Astrocyte of the spinal cord (primary cell): ENCODE data around the gene MTSS2.

Experiments used
- DNase-seq: peaks from one replicate; pipeline ENCODE4 v3.0.0; 2011; ENCODE audit warnings: low read depth, low spot score
- H3K4me3 ChIP-seq: 2 replicates; pipeline ENCODE4 v1.5.1; 2011; ENCODE audit warnings: low read depth, mild to moderate bottlenecking, low read length, moderate library complexity
- in situ Hi-C: cut with HindIII; loops from 2 replicates; pipeline ENCODE4 v1.10.0; 2017; ENCODE audit warnings: low sequenced_read_pairs
- TF ChIP-seq, protein P1 (sequence below): IDR thresholded peaks from 2 replicates; pipeline ENCODE4 v1.5.1; 2012; ENCODE audit warnings: low read depth, mild to moderate bottlenecking, low read length, inconsistent platforms

MTSS2 gene

DNA sequence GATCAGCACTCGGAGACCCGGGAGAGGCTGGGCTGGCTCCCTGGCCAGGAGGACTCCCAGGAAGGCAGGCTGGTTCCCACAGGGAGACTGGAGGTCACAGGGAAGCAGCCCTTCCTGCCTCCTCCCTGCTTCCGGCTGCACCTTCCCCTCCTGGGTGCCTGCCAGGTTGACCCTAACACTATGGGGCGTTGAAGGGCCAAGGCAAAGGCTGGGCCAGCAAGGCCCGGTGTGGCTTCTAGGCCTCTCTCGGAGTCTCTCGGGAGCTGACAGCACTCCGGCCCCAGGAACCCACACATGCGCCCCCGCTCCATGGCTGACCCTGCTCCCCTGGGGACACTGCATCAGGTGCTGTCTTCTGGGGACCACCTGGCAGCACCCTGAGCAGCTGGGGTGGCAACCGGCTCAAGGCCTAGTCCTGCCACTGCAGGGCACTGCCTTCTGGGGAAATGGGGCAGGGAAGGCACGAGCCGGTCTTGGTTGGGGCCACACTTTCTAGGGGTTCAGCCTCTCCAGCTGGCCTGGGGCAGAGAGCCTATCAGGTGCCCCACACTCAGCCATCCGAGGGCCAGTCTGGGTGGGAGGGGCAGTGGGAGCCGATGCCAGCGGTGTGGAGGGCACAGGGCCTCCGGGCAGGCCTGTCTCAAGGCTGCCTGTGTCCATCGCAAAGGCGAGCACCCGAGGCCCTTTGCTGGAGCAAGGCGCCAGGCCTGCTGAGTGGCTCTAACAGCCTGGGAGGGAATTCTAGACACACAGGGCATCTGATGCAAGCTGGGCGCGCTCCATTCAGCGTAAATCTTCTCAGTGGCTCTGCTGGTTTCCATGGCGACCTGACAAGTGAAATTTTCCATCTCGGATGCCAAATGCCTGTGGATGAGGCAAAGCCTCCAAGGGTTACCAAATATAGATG is 5.6 kb upstream of the MTSS2 start:
- TF ChIP-seq, protein P1, sequence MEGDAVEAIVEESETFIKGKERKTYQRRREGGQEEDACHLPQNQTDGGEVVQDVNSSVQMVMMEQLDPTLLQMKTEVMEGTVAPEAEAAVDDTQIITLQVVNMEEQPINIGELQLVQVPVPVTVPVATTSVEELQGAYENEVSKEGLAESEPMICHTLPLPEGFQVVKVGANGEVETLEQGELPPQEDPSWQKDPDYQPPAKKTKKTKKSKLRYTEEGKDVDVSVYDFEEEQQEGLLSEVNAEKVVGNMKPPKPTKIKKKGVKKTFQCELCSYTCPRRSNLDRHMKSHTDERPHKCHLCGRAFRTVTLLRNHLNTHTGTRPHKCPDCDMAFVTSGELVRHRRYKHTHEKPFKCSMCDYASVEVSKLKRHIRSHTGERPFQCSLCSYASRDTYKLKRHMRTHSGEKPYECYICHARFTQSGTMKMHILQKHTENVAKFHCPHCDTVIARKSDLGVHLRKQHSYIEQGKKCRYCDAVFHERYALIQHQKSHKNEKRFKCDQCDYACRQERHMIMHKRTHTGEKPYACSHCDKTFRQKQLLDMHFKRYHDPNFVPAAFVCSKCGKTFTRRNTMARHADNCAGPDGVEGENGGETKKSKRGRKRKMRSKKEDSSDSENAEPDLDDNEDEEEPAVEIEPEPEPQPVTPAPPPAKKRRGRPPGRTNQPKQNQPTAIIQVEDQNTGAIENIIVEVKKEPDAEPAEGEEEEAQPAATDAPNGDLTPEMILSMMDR, result no peak
- peak; percentile 96 for DNase-seq
- in situ Hi-C loops, result no loop called here
- no peak overlapping the region for H3K4me3 ChIP-seq

DNA sequence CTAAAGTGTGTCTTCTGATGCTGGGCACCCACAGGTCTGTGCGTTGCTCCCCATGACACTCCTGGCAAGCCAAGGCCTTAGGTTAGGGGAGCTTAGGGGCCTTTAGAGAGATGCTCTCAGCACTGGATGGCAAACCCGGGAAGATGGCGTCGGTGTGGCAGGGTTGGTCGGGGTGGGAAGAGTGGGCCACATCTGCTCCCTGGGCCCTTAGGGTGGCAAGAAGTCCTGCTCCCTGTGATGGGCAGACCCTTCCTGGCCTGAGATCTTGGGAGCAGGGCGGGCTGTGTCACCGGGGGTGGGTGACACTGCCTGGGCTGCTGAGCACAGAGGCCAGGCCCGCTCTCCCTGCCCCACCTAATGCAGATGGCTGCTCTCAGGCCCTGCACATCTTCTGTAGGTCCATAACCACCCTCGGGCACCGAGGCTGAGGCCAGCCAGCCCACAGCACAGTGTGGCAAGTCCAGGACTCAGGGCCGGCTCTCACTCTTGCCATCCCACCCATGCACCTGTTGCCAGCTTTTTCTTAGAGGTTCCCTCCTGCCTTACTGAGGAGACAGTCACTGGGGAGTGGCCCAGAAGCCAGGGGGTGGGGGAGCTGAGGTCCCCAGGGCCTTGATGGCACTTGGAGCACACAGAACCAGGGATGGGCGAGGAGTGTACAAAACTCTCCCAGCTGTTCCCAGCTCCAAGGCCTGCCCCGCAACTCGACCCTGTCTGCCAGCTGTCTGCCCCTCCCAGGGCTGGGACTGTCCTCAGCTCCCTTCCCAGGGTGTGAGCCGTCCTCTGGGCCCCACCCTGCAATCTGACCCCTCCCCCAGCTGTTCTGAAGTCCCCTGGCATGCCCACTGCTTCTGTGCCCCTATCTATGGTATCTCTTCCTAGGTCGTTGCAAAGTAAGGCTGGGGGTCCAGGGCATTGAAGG is 4.4 kb upstream of the MTSS2 start:
- in situ Hi-C loops, result no loop called here
- DNase-seq, result no peak
- TF ChIP-seq, protein P1, result no peak
- no peak overlapping the region for H3K4me3 ChIP-seq

DNA sequence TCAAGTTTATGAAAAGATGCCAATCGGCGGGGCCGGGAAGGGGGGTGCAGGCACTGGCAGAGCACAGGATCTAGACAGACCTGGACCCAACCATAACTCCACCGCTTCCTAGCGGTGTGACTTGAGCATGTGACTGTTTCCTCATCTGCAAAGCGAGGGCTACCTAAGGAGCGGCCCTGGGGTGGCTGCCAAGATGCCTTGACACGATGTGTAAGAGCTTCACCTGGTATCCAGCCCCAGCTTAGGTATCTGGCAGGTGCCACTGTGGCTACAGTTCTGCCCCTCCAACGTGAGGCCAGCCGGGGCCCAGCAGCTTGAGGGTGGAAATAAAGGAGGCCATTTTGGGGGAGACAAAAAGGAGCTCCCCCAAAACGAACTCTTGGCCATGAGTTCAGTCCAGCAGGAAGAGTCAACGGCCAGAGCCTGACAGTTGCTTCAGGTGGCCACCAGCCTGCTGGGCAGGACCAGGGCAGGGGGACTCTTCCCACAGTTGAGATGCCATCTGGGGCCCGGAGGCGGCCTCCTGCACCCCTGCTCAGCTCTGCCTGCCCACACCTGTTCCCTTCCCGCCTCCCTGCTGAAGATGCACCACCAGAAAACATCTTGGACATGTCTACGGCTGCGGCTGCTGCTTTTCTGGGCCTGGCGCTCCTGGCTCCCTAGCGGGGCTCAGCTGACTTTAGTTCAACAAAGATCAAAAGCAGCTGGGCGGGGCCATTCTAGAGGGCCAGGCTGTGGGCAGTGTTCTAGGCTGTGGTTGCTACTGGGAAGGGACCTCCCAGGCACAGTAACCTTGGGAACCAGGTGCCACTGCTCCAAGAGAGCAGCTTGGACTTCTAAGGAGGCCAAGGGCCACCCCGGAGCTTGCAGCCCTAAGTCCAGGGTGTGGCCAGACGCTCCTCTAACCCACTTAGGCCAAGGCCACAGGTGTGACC is 3.4 kb upstream of the MTSS2 start:
- in situ Hi-C loops, result no loop called here
- H3K4me3 ChIP-seq, result no peak overlapping the region
- TF ChIP-seq, protein P1, result no peak
- DNase-seq, result no peak

DNA sequence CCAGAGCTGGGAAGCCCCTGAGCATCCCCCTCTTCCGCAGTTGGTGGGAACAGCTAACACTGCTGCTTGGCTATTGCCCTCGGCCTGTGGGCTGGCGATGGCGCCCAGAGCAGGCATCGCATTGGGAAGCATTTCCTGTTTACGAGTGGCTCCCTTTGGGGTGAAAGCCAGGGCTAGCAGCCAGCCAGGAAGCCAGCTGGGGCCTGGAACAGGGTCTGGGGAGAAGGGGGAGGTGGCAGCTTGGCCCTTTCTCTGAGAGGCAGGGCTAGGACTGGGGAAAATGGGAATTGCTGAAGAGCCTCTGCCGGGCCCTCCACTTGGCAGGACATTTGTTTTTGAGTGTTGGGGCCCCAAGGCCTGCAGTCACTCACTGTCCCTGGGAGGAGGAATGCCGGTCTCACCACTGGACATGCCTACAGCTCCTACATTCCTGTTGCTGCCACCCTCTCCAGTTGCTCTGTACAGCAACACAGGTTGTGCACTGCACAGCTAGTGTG is 2.4 kb upstream of the MTSS2 start:
- TF ChIP-seq, protein P1, result no peak
- no peak for DNase-seq
- in situ Hi-C loops, result no loop called here
- H3K4me3 ChIP-seq, result no peak overlapping the region

DNA sequence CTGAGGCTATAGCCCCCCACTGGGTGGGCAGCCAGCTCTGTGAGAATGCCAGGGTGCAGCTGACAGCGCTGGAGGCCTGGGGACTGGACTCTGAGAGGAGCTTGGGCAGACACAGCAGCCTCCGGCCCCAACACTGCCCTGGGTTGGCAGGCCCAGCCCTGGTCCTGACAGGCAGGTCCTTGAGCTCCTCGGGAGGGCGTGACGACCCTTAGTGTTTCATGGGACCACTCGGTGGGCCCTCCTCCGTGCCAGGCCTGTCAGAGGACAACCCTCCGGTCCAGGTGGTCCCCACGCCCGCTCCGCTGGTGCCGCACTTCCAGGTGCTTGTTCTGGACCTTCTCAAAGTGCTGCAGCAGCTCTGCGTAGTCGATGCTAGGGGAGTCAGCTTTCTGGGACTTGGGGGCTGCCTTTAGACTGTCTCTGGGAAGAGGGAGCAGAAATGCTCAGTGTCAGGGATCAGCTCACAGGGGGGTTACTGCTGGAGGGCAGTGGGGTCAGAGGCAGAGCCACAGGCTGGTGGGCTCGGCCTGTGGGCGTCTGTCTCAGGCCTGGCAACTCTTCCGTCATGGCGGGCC is 1.9 kb upstream of the MTSS2 start:
- no peak for DNase-seq
- in situ Hi-C loops, result no loop called here
- H3K4me3 ChIP-seq, result no peak overlapping the region
- TF ChIP-seq, protein P1, result no peak
